GM21825 (cell line): ENCODE measurements around the gene INPP4A.
A peak's percentile ranks its signal among the peaks of the same experiment; 100 is the strongest.
"Not testable (repeated sequence)": the region's sequence is repeated elsewhere in the genome, so short reads cannot be mapped to it uniquely, and the experiment has no call there.

Experiments used
- ATAC-seq: cut with Tn5 transposase; IDR thresholded peaks from one replicate; pipeline ENCODE4 v1.9.1; 2021; ENCODE audit warnings: mild to moderate bottlenecking, moderate library complexity; ENCODE audit not compliant: unreplicated experiment

Gene INPP4A

GRCh38 chr2:98435670-98436069 lies 9.0 kb upstream of the INPP4A start:
- ATAC-seq, result not testable (repeated sequence)

DNA sequence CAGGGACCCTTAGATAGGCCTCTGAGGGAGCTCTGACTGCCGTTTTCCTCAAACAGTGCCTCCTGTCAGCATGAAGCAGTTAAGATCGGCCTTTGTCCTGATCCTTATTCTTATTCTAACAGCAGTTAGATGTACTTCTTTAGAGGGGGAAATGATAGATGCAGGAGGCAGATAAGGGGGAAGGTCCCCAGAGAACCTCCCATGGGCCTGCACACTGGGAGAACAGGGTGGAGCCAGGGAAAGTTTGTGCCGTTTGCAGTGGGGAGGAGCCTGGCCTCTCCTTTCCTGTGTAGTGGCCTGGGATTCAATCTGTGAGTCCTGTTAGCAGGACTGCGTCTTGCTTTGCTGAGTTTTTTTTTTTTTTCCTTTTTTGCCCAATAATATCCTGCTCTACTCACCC lies 7.9 kb upstream of the INPP4A start:
- no peak for ATAC-seq

- ATAC-seq, result peak; percentile 58
Observed at GRCh38 chr2:98438190-98439133, 6.2 kb upstream of the INPP4A start.

GRCh38 chr2:98441706-98442450 lies 2.8 kb upstream of the INPP4A start:
- ATAC-seq, result no peak

GRCh38 chr2:98442488-98442887 lies 2.2 kb upstream of the INPP4A start:
- no peak for ATAC-seq

DNA sequence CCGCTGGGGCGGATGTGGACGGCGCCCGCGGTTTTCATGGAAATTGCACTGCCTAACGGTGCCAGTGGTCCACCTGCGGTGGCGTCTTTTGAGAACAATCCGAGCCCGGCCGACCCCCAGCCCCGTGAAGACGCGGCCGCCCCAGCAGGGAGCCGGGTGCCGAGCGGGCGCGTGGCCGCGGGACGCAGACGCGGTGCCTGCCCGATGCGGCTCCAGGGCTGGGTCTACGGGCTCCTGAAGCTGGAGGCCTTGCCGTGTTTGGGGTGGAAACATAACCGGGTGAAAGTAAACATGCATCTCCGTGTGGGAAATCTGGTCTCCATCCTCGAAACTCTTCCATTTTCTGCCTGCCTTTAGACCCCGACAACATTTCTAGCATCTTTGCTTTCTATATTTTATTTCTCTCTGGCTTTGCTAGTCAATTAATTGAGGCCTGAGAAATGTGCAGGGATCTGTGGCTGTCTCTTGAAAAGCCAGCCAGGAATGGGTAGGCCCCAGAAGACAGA lies 572 bp downstream of the INPP4A start:
- ATAC-seq, result peak; percentile 24

GRCh38 chr2:98445683-98446581 lies 1.3 kb downstream of the INPP4A start:
- no peak for ATAC-seq

- ATAC-seq, result no peak
Observed at GRCh38 chr2:98446850-98447249, 2.2 kb downstream of the INPP4A start.

DNA sequence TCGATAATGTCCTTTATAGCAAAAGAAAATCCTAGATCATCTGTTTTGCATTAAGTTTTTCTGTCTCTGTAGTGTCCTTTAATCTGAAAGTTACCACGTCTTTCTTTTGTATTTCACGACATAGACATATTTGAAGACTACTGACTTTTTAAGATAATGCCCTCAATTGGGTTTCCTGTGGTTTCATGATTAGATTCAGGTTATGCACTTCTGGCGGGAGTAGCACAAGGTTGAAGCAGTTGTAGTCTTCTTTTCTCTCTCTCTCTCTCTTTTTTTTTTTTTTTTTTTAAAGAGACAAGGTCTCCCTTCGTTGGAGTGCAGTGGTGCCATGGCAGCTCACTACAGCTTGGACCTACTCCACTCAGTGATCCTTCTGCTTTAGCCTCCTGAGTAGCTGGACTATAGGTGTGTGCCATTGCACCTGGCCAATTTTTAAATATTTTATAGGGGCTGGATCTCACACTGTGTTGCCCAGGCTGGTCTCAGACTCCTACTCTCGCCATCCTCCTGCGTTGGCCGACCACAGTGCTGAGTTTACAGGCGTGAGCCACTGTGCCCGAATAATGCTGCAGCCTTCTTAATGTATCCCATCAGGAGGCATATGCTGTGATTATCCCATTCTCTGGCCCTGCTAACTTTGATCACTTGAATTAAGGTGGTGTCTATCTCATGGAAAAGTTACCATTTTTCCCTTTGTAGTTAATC lies 3.9 kb downstream of the INPP4A start:
- no peak for ATAC-seq

DNA sequence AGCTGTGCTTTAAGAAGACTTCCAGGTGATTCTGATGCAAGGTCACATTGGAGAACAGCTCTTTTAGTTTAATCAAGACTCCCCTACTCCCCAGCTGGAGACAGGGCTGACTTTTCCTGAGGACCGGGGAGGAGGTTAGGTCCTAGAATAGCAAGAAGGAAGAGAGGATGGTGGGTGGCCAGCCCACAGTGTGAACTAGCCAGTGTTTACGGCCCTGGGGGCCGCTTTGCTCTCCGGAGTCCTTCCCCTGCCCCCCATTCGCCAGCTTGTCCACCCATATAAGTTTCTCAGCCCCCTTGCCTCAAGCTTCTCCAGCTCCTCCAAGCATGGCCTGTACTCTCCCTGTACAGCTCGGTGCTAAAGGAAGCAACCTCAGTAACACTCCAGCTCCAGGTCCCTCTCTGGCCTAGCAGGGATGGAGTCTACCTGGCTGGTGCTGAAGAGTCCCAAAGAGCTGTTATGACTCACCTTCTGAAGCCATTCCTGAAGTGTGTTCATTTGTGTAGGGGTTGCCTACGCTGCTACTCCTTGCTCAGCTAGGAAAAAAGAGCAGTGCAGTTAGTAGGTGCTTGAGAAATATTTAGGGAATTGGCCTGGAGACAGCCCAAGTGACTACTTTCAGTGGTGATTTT lies 7.9 kb downstream of the INPP4A start:
- no peak for ATAC-seq

- ATAC-seq, result no peak
Observed at GRCh38 chr2:98453083-98453482, 8.4 kb downstream of the INPP4A start.

DNA sequence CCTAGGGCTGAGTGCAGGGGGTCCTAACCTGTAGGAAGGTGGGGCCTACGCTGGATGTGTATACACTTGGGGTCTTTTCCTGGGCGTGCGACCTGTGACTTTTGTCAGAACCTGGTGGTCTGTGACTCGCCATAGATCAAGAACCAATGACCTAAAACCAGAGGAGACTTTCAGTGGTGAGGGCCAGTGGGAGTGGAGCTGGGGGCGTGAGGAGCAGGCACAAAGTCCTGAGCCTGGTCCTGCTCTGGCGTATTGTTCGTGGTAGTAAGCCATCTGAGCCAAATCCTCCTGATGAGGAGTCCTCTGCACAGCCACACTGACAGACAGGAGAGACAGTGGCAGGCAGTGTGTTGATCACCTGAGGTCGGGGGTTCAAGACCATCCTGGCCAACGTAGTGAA lies 8.9 kb downstream of the INPP4A start:
- ATAC-seq, result no peak

DNA sequence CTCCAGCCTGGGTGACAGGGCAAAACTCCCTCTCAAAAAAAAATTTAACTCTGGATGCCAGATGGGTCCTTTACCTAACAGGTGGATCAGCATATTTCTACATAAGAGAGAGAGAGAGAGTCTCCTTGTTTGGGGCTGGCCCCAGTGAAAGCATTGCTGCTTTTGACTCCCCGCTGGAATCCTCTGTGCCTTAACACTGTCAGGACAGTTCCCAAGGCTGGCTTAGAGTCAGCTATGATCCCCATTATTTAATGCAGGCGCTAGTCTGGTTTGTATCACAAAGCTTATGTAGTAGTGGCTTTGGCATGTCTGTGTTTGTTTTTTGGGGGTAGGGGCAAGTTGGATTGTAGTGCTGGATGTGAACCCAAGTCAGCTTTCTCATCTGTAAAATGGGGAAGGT lies 9.4 kb downstream of the INPP4A start:
- ATAC-seq, result no peak

DNA sequence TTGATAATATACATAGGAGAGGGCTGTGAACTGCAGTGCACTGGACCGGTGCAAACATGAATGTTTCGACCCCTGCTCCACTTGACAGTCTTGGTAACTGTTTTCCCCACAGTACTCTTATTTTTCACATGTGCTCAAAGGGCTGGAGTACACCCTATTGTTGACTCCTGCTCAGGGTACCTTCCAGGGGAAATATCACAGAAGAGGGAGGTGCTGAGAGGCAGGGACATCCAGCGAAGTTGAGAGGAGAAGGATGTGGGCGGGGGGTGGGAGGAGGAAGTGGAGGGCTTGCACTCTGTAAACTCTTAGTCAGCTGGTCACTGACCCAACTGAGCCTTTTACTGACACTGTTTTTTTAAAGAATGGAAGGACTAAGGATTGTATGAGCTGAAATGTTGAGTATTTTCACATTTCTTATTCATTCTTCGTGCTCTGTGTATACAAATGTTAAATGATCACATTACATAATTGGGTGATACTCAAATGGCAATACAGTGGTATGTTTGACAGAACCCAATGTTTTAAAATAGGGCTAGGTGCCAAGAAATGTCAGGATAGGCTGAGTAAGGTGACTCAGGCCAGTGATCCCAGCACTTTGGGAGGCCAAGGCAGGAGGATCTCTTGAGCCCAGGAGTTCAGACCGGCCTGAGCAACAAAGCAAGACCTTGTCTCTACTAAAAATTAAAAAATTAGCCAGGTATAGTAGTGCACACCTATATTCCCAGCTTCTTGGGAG lies 10.0 kb downstream of the INPP4A start:
- peak; percentile 38 for ATAC-seq

- peak; percentile 36 for ATAC-seq
Observed at GRCh38 chr2:98455494-98455976, 10.9 kb downstream of the INPP4A start.

GRCh38 chr2:98457045-98457696 lies 12.5 kb downstream of the INPP4A start:
- ATAC-seq, result no peak

DNA sequence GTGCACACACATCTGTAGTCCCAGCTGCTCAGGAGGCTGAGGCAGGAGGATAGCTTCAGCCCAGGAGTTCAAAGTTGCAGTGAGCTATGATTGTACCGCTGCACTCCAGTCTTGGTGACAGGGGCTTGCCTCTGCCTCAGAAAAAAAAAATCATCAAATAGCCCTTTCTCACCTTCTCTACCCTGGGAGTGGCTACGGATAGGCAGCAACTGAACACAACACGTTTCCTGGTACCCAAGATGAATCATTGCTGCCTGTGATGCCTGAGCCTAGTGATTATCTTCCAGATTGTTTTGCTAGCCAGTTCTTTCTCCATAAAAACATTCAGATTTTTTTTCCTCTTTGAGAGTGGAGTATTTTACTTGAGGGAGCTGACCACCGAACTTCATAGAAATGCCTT lies 13.5 kb downstream of the INPP4A start:
- ATAC-seq, result no peak

GRCh38 chr2:98458667-98459380 lies 14.2 kb downstream of the INPP4A start:
- no peak for ATAC-seq
